ENCODE data around the gene TRAPPC8. TPM values are rescaled to one million over a fixed set of nuclear protein-coding genes. Genes with fewer than 3 reads are reported as not detected.
"Not testable (repeated sequence)": the region's sequence is repeated elsewhere in the genome, so short reads cannot be mapped to it uniquely, and the experiment has no call there.

Gene TRAPPC8
- total RNA-seq, 1 donor from 2014 or later: 14.6 TPM

- no peak for TF ChIP-seq CTCF (conservative IDR thresholded peaks at IDR 0.05; ENCODE audit: low read depth, low read length)
- no peak overlapping the region for H3K4me3 ChIP-seq (ENCODE audit: low read depth, low read length)
- no peak for DNase-seq (ENCODE audit: low read depth)
Observed at GRCh38 chr18:31830686-31831085, 112.2 kb downstream of the TRAPPC8 start.

GRCh38 chr18:31828613-31829012 lies 114.3 kb downstream of the TRAPPC8 start:
- no peak for DNase-seq (ENCODE audit: low read depth)
- H3K4me3 ChIP-seq (ENCODE audit: low read depth, low read length): no peak overlapping the region
- no peak for TF ChIP-seq CTCF (conservative IDR thresholded peaks at IDR 0.05; ENCODE audit: low read depth, low read length)

- not testable (repeated sequence) for H3K4me3 ChIP-seq (ENCODE audit: low read depth, low read length); DNase-seq (ENCODE audit: low read depth)
Observed at GRCh38 chr18:31826673-31827325, 116.1 kb downstream of the TRAPPC8 start.

GRCh38 chr18:31825772-31826171 lies 117.2 kb downstream of the TRAPPC8 start:
- no peak for DNase-seq (ENCODE audit: low read depth)
- TF ChIP-seq CTCF (conservative IDR thresholded peaks at IDR 0.05; ENCODE audit: low read depth, low read length): no peak

GRCh38 chr18:31821545-31822171 lies 121.3 kb downstream of the TRAPPC8 start:
- no peak overlapping the region for H3K4me3 ChIP-seq (ENCODE audit: low read depth, low read length)
- TF ChIP-seq CTCF (conservative IDR thresholded peaks at IDR 0.05; ENCODE audit: low read depth, low read length): no peak
- no peak for DNase-seq (ENCODE audit: low read depth)

More at GRCh38 chr18:31825772-31826171, 117.2 kb downstream of the TRAPPC8 start:
- H3K4me3 ChIP-seq (ENCODE audit: low read depth, low read length): no peak overlapping the region

- no peak overlapping the region for H3K4me3 ChIP-seq (ENCODE audit: low read depth, low read length)
- TF ChIP-seq CTCF (conservative IDR thresholded peaks at IDR 0.05; ENCODE audit: low read depth, low read length): no peak
- DNase-seq (ENCODE audit: low read depth): no peak
Observed at GRCh38 chr18:31819925-31820229, 123.1 kb downstream of the TRAPPC8 start.

GRCh38 chr18:31819106-31819924 lies 123.6 kb downstream of the TRAPPC8 start:
- H3K4me3 ChIP-seq (ENCODE audit: low read depth, low read length): no peak overlapping the region
- TF ChIP-seq CTCF (conservative IDR thresholded peaks at IDR 0.05; ENCODE audit: low read depth, low read length): peak; percentile 79
- no peak for DNase-seq (ENCODE audit: low read depth)
